HG03354 (cell line): ENCODE data around the gene RNF220.
"Not testable (repeated sequence)": the region's sequence is repeated elsewhere in the genome, so short reads cannot be mapped to it uniquely, and the experiment has no call there.

Experiments
- ATAC-seq: cut with Tn5 transposase; IDR thresholded peaks from one replicate; pipeline ENCODE4 v1.9.1; 2021; ENCODE audit warnings: mild to moderate bottlenecking; ENCODE audit not compliant: unreplicated experiment, poor library complexity, severe bottlenecking

RNF220 gene

GRCh38 chr1:44681905-44682882 lies 277.1 kb downstream of the RNF220 start:
- ATAC-seq: no peak

- ATAC-seq: no peak
These were observed 277.8 kb downstream of the RNF220 start for GRCh38 chr1:44682883-44683265.

GRCh38 chr1:44684525-44684924 lies 279.5 kb downstream of the RNF220 start:
- peak; percentile 86 for ATAC-seq

- no peak for ATAC-seq
These were observed 280.2 kb downstream of the RNF220 start for GRCh38 chr1:44685218-44685617.

GRCh38 chr1:44685881-44686280 lies 280.8 kb downstream of the RNF220 start:
- no peak for ATAC-seq

- ATAC-seq: no peak
These were observed 283.8 kb downstream of the RNF220 start for GRCh38 chr1:44688760-44689446.

- ATAC-seq: no peak
These were observed 284.4 kb downstream of the RNF220 start for GRCh38 chr1:44689447-44689765.

GRCh38 chr1:44693159-44693558 lies 288.1 kb downstream of the RNF220 start:
- no peak for ATAC-seq

- ATAC-seq: no peak
These were observed 288.8 kb downstream of the RNF220 start for GRCh38 chr1:44693900-44694299.

- no peak for ATAC-seq
These were observed 289.9 kb downstream of the RNF220 start for GRCh38 chr1:44694863-44695478.

- no peak for ATAC-seq
These were observed 290.6 kb downstream of the RNF220 start for GRCh38 chr1:44695671-44696070.

GRCh38 chr1:44696101-44696500 lies 291.0 kb downstream of the RNF220 start:
- no peak for ATAC-seq

GRCh38 chr1:44696789-44697345 lies 291.8 kb downstream of the RNF220 start:
- no peak for ATAC-seq

GRCh38 chr1:44698138-44698537 lies 293.1 kb downstream of the RNF220 start:
- ATAC-seq: no peak

- not testable (repeated sequence) for ATAC-seq
These were observed 294.3 kb downstream of the RNF220 start for GRCh38 chr1:44699375-44699774.

- no peak for ATAC-seq
These were observed 295.5 kb downstream of the RNF220 start for GRCh38 chr1:44700573-44700972.

GRCh38 chr1:44701141-44701573 lies 296.1 kb downstream of the RNF220 start:
- no peak for ATAC-seq
